ENCODE results near the gene EDNRB. TPM values are rescaled to one million over a fixed set of nuclear protein-coding genes. Genes with fewer than 3 reads are reported as not detected.

EDNRB gene
- total and polyA plus RNA-seq, 5 experiments from 2014 or later: not detected

DNA sequence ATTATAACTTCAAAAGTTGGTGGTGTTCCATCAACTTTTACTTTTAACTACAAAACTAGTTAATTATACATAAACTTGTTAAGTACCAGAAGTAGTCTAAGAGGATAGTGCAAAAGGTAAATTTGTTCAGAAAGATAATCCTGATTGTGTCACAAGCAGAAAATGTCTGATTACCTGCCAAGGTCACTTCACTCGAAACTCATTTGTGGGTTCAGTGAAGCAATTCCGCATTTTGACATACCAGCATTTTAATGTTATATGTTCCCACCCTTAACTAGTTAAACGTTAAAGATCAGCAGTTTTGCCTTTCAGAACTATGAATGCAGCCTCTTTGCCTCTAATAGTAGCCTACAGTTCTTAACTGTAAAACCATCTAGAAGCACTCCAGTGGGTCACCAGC lies 5.6 kb downstream of the EDNRB start:
- H3K36me3 Mint-ChIP-seq: no peaks in the 10 kb centered on the region
- no peak overlapping the region for H3K4me3 Mint-ChIP-seq
- H3K27ac Mint-ChIP-seq: no peak overlapping the region
- ATAC-seq: no peak
- no peak for DNase-seq
- H3K4me1 Mint-ChIP-seq: no peaks in the 10 kb centered on the region
- H3K9me3 Mint-ChIP-seq: no peaks in the 10 kb centered on the region
- peaks cover 0 to 26% (median 15%) of the 10 kb centered on the region in 5 donors for H3K27me3 Mint-ChIP-seq
- POLR2A ChIA-PET: no interaction called here

DNA sequence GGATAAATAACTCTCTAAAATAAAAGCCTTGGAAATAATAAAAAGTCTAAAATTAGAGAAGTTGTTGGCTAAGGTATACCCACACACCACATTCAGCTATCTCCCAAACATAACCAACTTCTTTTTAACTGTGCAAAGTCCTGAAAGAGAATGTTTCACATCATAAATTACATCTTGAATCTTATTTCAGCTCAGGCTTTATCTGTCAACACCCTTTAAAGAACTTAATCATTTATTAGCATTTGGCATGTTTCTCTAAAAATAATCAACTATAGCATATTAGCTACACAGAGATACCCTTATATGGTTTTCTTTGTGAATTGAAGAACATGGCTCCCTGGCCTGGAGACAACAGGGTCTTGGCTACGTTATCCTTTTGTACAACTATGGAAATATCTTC lies 6.9 kb downstream of the EDNRB start:
- H3K27me3 Mint-ChIP-seq: peaks cover 0 to 14% (median 4%) of the 10 kb centered on the region in 5 donors
- no peaks in the 10 kb centered on the region for H3K36me3 Mint-ChIP-seq
- no peak overlapping the region for H3K27ac Mint-ChIP-seq
- H3K9me3 Mint-ChIP-seq: no peaks in the 10 kb centered on the region
- no peak overlapping the region for H3K4me3 Mint-ChIP-seq
- H3K4me1 Mint-ChIP-seq: no peaks in the 10 kb centered on the region
- no peak for DNase-seq
- ATAC-seq: no peak
- POLR2A ChIA-PET: no interaction called here

GRCh38 chr13:77909827-77910226 lies 8.8 kb downstream of the EDNRB start:
- no peaks in the 10 kb centered on the region for H3K4me1 Mint-ChIP-seq
- no peaks in the 10 kb centered on the region for H3K9me3 Mint-ChIP-seq
- no peak overlapping the region for H3K4me3 Mint-ChIP-seq
- POLR2A ChIA-PET: no interaction called here
- ATAC-seq (no peak), DNase-seq (no peak)
- H3K36me3 Mint-ChIP-seq: no peaks in the 10 kb centered on the region
- H3K27me3 Mint-ChIP-seq: peaks cover 0 to 10% (median 3%) of the 10 kb centered on the region in 5 donors
- no peak overlapping the region for H3K27ac Mint-ChIP-seq

DNA sequence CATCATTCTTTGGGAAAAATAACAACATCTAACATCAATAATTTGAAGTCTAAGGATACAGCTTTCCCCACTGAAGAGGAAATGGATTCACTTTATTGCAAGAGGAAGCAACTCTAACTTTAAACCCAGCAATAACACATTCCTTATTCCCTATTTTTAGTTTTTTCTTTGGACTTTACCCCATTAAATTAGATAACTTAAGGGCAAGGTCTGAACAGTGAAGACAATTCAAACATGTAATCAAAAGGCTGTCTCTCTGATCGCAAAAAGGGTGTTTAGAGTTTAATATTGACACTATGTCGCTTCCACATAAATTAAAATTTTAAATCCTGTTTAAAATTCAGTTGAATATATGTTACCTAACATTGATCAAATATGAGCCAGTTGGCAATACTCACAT lies 10.1 kb downstream of the EDNRB start:
- Mint-ChIP-seq H3K4me3 (no peak overlapping the region), H3K36me3 (no peaks in the 10 kb centered on the region), H3K4me1 (no peaks in the 10 kb centered on the region), H3K27ac (no peak overlapping the region), H3K9me3 (peaks cover 0 to 2% (median 0%) of the 10 kb centered on the region in 9 donors), H3K27me3 (peaks cover 0 to 7% (median under 1%) of the 10 kb centered on the region in 5 donors)
- no peak for DNase-seq
- ATAC-seq: no peak
- POLR2A ChIA-PET: no interaction called here

DNA sequence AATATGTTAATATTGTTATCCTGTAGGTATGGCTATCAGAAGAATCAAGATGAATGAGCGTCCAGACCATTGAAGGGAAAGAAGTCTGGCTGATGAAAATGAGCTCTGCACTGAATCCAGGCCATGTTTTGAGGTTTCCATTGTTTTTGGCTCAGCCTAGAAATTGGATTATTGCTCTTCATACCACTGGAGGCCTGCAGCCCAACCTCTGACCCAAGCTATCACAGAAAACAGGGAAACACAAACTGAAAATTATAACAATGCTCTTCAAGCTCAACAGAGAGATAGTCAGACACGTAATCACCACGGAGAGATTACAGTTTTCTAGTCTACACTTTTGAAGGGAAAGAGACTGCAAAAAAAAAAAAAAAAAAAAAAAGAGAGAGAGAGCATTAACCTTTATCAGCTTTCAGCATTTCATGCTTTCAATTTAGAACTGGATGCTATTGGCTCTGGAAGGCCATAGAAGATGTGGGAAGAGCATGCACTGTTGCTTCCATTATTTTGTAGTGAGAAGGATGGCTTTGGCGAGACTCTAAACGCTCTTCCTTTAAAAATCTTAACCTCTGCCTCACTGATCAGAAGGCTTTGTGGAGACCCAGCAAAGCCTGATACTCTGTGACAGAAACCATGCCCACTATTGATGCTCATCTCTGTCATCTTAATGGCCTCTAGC lies 10.8 kb downstream of the EDNRB start:
- Mint-ChIP-seq H3K4me3 (no peak overlapping the region), H3K4me1 (no peaks in the 10 kb centered on the region), H3K27ac (no peak overlapping the region), H3K9me3 (peaks cover 0 to 9% (median 1%) of the 10 kb centered on the region in 9 donors), H3K36me3 (peaks cover 0 to 1% (median 0%) of the 10 kb centered on the region in 3 donors), H3K27me3 (peaks cover 0 to 8% (median 0%) of the 10 kb centered on the region in 5 donors)
- DNase-seq (no peak), ATAC-seq (no peak)
- POLR2A ChIA-PET: no interaction called here

- Mint-ChIP-seq H3K4me3 (no peak overlapping the region), H3K27ac (no peak overlapping the region), H3K36me3 (peaks cover 0 to 7% (median 0%) of the 10 kb centered on the region in 3 donors), H3K9me3 (peaks cover 0 to 15% (median 7%) of the 10 kb centered on the region in 9 donors), H3K27me3 (peaks cover 0 to 18% (median 3%) of the 10 kb centered on the region in 5 donors), H3K4me1 (no peaks in the 10 kb centered on the region)
- ATAC-seq (no peak), DNase-seq (no peak)
- POLR2A ChIA-PET: no interaction called here
These were observed 14.6 kb downstream of the EDNRB start for GRCh38 chr13:77904031-77904430.

- Mint-ChIP-seq H3K4me1 (no peaks in the 10 kb centered on the region), H3K27ac (no peak overlapping the region), H3K4me3 (no peak overlapping the region)
These were observed 15.2 kb downstream of the EDNRB start for GRCh38 chr13:77903435-77903834.

DNA sequence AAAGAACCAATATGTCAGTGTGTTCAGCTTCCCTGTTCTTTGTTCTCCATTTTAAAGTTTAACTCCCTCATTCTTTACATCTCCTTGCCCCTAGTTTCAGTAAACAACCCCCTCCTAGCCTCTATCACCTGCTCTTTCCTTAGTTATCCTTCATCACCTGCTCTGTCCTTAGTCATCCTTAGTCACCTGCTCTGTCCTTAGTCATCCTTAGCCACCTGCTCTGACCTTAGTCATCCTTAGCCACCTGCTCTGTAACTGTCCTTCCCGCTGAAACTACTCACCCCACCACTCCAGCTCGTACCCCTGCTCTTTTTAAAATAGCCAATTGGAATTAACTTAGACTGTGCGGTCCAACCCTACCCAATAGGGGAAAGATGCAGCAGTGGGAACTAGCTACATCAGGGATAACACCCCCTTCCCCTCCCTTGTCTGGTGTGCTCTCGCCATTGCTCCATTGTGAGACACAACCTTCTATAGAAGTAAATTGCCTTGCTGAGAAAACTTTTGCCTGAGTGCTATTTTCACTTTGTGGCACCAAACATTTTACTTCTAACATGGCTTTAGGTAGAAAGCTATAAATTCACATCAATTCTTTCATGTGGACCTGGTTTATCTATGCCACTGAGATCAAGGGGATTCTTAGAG lies 16.2 kb downstream of the EDNRB start:
- no peak for ATAC-seq
- peaks cover 0 to 7% (median 0%) of the 10 kb centered on the region in 3 donors for H3K36me3 Mint-ChIP-seq
- POLR2A ChIA-PET: no interaction called here
- H3K4me3 Mint-ChIP-seq: no peak overlapping the region
- H3K27ac Mint-ChIP-seq: no peak overlapping the region
- peaks cover 0 to 18% (median 3%) of the 10 kb centered on the region in 5 donors for H3K27me3 Mint-ChIP-seq
- H3K4me1 Mint-ChIP-seq: no peaks in the 10 kb centered on the region
- peaks cover 0 to 15% (median 7%) of the 10 kb centered on the region in 9 donors for H3K9me3 Mint-ChIP-seq
- no peak for DNase-seq

More at GRCh38 chr13:77903435-77903834, 15.2 kb downstream of the EDNRB start:
- POLR2A ChIA-PET: no interaction called here
- Mint-ChIP-seq H3K27me3 (peaks cover 0 to 18% (median 3%) of the 10 kb centered on the region in 5 donors), H3K36me3 (peaks cover 0 to 7% (median 0%) of the 10 kb centered on the region in 3 donors), H3K9me3 (peaks cover 0 to 15% (median 7%) of the 10 kb centered on the region in 9 donors)
- no peak for DNase-seq
- no peak for ATAC-seq

GRCh38 chr13:77898097-77898496 lies 20.5 kb downstream of the EDNRB start:
- Mint-ChIP-seq H3K36me3 (peaks cover 0 to 7% (median 0%) of the 10 kb centered on the region in 3 donors), H3K27ac (no peak overlapping the region), H3K27me3 (peaks cover 2 to 14% (median 6%) of the 10 kb centered on the region in 5 donors), H3K4me3 (no peak overlapping the region), H3K4me1 (no peaks in the 10 kb centered on the region), H3K9me3 (peaks cover 0 to 13% (median 7%) of the 10 kb centered on the region in 9 donors)
- no peak for ATAC-seq
- no peak for DNase-seq
- POLR2A ChIA-PET: no interaction called here

DNA sequence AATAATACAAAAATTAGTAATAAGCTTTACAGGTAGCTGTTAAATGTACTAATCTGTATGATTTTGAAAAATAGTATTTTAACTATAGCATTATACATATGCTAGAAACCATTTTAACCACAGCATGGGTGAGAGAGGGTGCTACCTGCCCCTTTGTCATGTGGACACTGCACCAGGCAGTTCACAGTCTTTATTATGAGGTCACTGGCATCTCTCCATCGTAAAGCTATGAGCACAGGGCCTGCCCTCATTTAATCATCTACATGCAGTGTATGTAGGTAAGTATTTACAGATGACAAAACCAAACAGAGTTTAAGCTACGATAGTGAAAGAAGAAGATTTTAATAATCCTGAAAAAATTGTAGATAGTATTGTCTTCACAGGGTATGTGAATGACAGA lies 21.7 kb downstream of the EDNRB start:
- Mint-ChIP-seq H3K4me3 (no peak overlapping the region), H3K9me3 (peaks cover 0 to 3% (median 0%) of the 10 kb centered on the region in 9 donors), H3K36me3 (no peaks in the 10 kb centered on the region), H3K4me1 (no peaks in the 10 kb centered on the region), H3K27ac (no peak overlapping the region), H3K27me3 (peaks cover 2 to 12% (median 9%) of the 10 kb centered on the region in 5 donors)
- DNase-seq (no peak), ATAC-seq (no peak)
- POLR2A ChIA-PET: no interaction called here

DNA sequence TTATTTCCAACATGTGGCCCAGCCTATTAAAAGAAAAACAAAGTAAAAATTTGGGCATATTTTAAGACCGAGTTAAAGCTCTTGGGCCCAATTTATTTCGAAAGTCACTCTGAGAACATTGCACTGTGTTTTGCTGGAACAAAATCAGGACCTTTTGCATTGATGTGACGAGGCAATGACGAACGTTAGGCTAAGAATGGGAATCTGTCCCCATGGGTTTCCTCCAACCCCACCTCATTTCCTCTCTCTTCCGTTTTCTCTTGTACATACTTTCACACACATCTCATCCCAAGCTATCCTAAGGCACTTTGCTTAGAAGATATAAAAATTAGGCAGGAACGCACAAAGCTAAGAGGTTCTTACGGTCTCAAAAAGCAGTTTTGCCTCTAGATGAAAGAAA lies 22.1 kb downstream of the EDNRB start:
- no peak for ATAC-seq

DNA sequence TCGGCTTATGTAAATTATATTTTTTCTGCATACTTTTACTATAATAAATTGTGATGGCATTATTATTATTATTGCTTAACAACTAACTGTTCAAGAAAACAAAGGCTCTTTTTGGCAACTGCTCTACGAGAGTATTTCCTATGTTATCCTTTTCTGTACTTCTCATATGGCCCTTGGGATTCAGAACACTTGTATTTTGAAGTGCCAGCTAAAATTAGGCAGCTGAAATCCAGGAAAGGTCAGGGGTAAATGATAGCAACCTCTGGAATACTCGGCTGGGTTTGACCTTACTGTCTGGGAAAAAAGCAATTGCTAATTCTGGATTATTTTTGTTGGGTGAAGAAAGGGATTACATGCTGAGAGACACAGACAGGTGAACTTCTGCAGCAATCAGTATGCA lies 23.9 kb downstream of the EDNRB start:
- Mint-ChIP-seq H3K4me3 (no peak overlapping the region), H3K27ac (no peak overlapping the region), H3K27me3 (peaks cover 0 to 13% (median 10%) of the 10 kb centered on the region in 5 donors), H3K9me3 (peaks cover 0 to 3% (median 0%) of the 10 kb centered on the region in 9 donors), H3K4me1 (no peaks in the 10 kb centered on the region), H3K36me3 (no peaks in the 10 kb centered on the region)
- no peak for DNase-seq
- no peak for ATAC-seq
- POLR2A ChIA-PET: no interaction called here

More for the DNA sequence above, 22.1 kb downstream of the EDNRB start:
- Mint-ChIP-seq H3K27me3 (peaks cover 2 to 12% (median 9%) of the 10 kb centered on the region in 5 donors), H3K4me1 (no peaks in the 10 kb centered on the region), H3K4me3 (no peak overlapping the region), H3K9me3 (peaks cover 0 to 3% (median 0%) of the 10 kb centered on the region in 9 donors), H3K36me3 (no peaks in the 10 kb centered on the region), H3K27ac (no peak overlapping the region)
- POLR2A ChIA-PET: no interaction called here
- no peak for DNase-seq

DNA sequence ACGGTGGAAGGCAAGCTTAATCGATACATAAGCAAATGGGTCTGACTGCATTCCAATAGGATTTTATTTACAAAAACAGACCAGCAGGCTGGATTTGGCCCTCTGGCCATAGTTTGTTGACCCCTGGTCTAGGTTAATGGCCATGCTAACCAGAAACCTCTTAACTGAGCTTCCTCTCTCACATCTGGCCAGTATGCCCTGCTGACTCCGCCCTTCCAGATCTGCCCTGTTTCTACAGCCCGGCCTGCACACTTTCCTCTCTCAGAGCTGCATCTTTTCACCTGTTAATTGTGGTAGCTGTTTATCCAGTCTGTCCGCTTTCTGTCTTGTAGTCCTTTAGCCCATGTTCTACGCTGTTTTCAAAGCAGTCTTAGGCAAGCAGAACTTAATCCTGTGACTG lies 25.6 kb downstream of the EDNRB start:
- ATAC-seq (no peak), DNase-seq (no peak)
- POLR2A ChIA-PET: no interaction called here
- no peaks in the 10 kb centered on the region for H3K36me3 Mint-ChIP-seq
- H3K4me1 Mint-ChIP-seq: no peaks in the 10 kb centered on the region
- H3K9me3 Mint-ChIP-seq: peaks cover 0 to 3% (median 0%) of the 10 kb centered on the region in 9 donors
- no peak overlapping the region for H3K4me3 Mint-ChIP-seq
- no peak overlapping the region for H3K27ac Mint-ChIP-seq
- H3K27me3 Mint-ChIP-seq: peaks cover 0 to 13% (median 10%) of the 10 kb centered on the region in 5 donors
